A549 (cell line): ENCODE results near the gene HDAC6. TPM values are rescaled to one million over a fixed set of nuclear protein-coding genes. Genes with fewer than 3 reads are reported as not detected.

Source experiments
- ATAC-seq, 2 experiments: fragments of 200-7000 bp in 1 of 2; fragments of >200 bp in 1 of 2; cut with Nextera tagmentation in 1 of 2; cut with Tn5 transposase in 1 of 2; 3 replicates each; pipeline versions ENCODE4 v1.8.0 to v1.9.1; 2018 to 2020; ENCODE audit warnings: mild to moderate bottlenecking in 1 of 2, moderate library complexity in 1 of 2
- CTCF ChIA-PET: fragments of 300-600 bp; sonication (Branson Sonifier 250); formaldehyde crosslinking; extraction: SDS; loops from one replicate; lab custom pipeline; 2021; ENCODE audit warnings: antibody characterized with exemption, inconsistent platforms; lab: Yijun Ruan, JAX
- POLR2A ChIA-PET: fragments of 350-600 bp; formaldehyde crosslinking; extraction: SDS; loops from one replicate; lab custom pipeline; 2021; ENCODE audit warnings: antibody characterized with exemption, inconsistent platforms; lab: Yijun Ruan, JAX
- DNase-seq, 2 experiments: peaks; one replicate each; pipeline versions ENCODE4 v3.0.0 to v3.0.0-alpha.2; 2011 to 2016; ENCODE audit warnings: low read depth in 1 of 2, low spot score in 1 of 2
- FAIRE-seq: peaks from 2 replicates; lab custom pipeline; 2011; peaks lifted over from hg19 to GRCh38; lab: Jason Lieb, UNC
- H3K27ac ChIP-seq, 2 experiments: fragments of >200 bp; sonication (Bioruptor Twin); formaldehyde crosslinking; 3 replicates each; pipeline ENCODE4 v1.5.1; 2016 to 2017
- H3K4me1 ChIP-seq: fragments of >200 bp; sonication (Bioruptor Twin); formaldehyde crosslinking; 3 replicates; pipeline ENCODE4 v1.6.1; 2016
- H3K4me2 ChIP-seq: fragments of >200 bp; sonication (Bioruptor Twin); formaldehyde crosslinking; 3 replicates; pipeline ENCODE4 v1.6.1; 2016
- H3K4me3 ChIP-seq: fragments of >200 bp; sonication (Bioruptor Twin); formaldehyde crosslinking; 3 replicates; pipeline ENCODE4 v1.5.1; 2016
- H3K9me3 ChIP-seq: fragments of >200 bp; sonication (Bioruptor Twin); formaldehyde crosslinking; 3 replicates; pipeline ENCODE4 v1.6.1; 2016
- BHLHE40 ChIP-seq: IDR thresholded peaks from 2 replicates; pipeline ENCODE4 v1.6.1; 2012; ENCODE audit warnings: low read depth, low read length, inconsistent platforms
- CBX2 ChIP-seq: fragments of 200-600 bp; sonication (generic); IDR thresholded peaks from 2 replicates; pipeline ENCODE4 v1.6.1; 2016; ENCODE audit warnings: low read depth, mild to moderate bottlenecking, borderline replicate concordance
- CEBPB ChIP-seq, 2 experiments: fragments of >200 bp in 1 of 2; sonication (Bioruptor Twin) in 1 of 2; formaldehyde crosslinking in 1 of 2; IDR thresholded peaks; 2 replicates each; pipeline ENCODE4 v1.6.1; 2012 to 2016
- CHD2 ChIP-seq: fragments of 150-350 bp; IDR thresholded peaks from 2 replicates; pipeline ENCODE4 v1.6.1; 2014; ENCODE audit warnings: low read length; ENCODE audit not compliant: partially characterized antibody
- EHF ChIP-seq: fragments of 250-450 bp; sonication (Bioruptor Pico); IDR thresholded peaks from 2 replicates; pipeline ENCODE4 v1.5.0; 2020; ENCODE audit warnings: mild to moderate bottlenecking
- EHMT2 ChIP-seq: fragments of 200-600 bp; sonication (generic); IDR thresholded peaks from 2 replicates; pipeline ENCODE4 v1.6.1; 2016; ENCODE audit warnings: antibody characterized with exemption, low read depth, mild to moderate bottlenecking, moderate library complexity
- ESRRA ChIP-seq: fragments of 150-350 bp; IDR thresholded peaks from 2 replicates; pipeline ENCODE4 v1.6.1; 2014; ENCODE audit warnings: mild to moderate bottlenecking, low read length, borderline replicate concordance
- GATA3 ChIP-seq: IDR thresholded peaks from 2 replicates; pipeline ENCODE4 v1.6.1; 2012; ENCODE audit warnings: borderline replicate concordance
- HEYL ChIP-seq: fragments of 250-450 bp; sonication (Bioruptor Pico); IDR thresholded peaks from 2 replicates; pipeline ENCODE4 v1.8.0; 2021; ENCODE audit warnings: mild to moderate bottlenecking, moderate library complexity
- HMGXB4 ChIP-seq: fragments of 250-450 bp; sonication (Bioruptor Pico); IDR thresholded peaks from 2 replicates; pipeline ENCODE4 v1.5.0; 2021; ENCODE audit warnings: mild to moderate bottlenecking, moderate library complexity, borderline replicate concordance
- HOXA7 ChIP-seq: fragments of 250-450 bp; sonication (Bioruptor Pico); IDR thresholded peaks from 2 replicates; pipeline ENCODE4 v1.5.0; 2020; ENCODE audit warnings: mild to moderate bottlenecking, moderate library complexity
- HOXB13 ChIP-seq: fragments of 250-450 bp; sonication (Bioruptor Pico); IDR thresholded peaks from 2 replicates; pipeline ENCODE4 v1.5.0; 2020; ENCODE audit warnings: low read depth, mild to moderate bottlenecking, moderate library complexity
- HOXB5 ChIP-seq: fragments of 250-450 bp; sonication (Bioruptor Pico); IDR thresholded peaks from 2 replicates; pipeline ENCODE4 v1.5.0; 2020; ENCODE audit warnings: mild to moderate bottlenecking, moderate library complexity
- JUNB ChIP-seq: fragments of >200 bp; sonication (Bioruptor Twin); formaldehyde crosslinking; IDR thresholded peaks from 2 replicates; pipeline ENCODE4 v1.6.1; 2016
- KDM1A ChIP-seq: fragments of 200-600 bp; sonication (generic); IDR thresholded peaks from 2 replicates; pipeline ENCODE4 v1.6.1; 2016; ENCODE audit warnings: low read depth, mild to moderate bottlenecking
- KDM5A ChIP-seq: fragments of 200-600 bp; sonication (generic); IDR thresholded peaks from 2 replicates; pipeline ENCODE4 v1.6.1; 2016; ENCODE audit warnings: antibody characterized with exemption, mild to moderate bottlenecking
- MAFK ChIP-seq: fragments of 450-650 bp; IDR thresholded peaks from 2 replicates; pipeline ENCODE4 v1.6.1; 2014; ENCODE audit not compliant: partially characterized antibody
- MAX ChIP-seq: IDR thresholded peaks from 2 replicates; pipeline ENCODE4 v1.6.1; 2012
- NFE2L2 ChIP-seq: fragments of 150-350 bp; conservative IDR thresholded peaks from 2 replicates; pipeline ENCODE4 v1.6.1; 2014; ENCODE audit warnings: low read length
- NPAS2 ChIP-seq: fragments of 250-450 bp; sonication (Bioruptor Pico); IDR thresholded peaks from 2 replicates; pipeline ENCODE4 v1.8.0; 2022; ENCODE audit warnings: mild to moderate bottlenecking, moderate library complexity, borderline replicate concordance
- NR3C1 ChIP-seq: fragments of >200 bp; sonication (Bioruptor Twin); formaldehyde crosslinking; IDR thresholded peaks from 3 replicates; pipeline ENCODE4 v1.6.1; 2017
- PBX3 ChIP-seq: IDR thresholded peaks from 2 replicates; pipeline ENCODE4 v1.6.1; 2012
- PHF8 ChIP-seq: fragments of 200-600 bp; sonication (generic); IDR thresholded peaks from 2 replicates; pipeline ENCODE4 v1.6.1; 2016; ENCODE audit warnings: low read depth, mild to moderate bottlenecking, antibody characterized with exemption, moderate library complexity, borderline replicate concordance
- POLR2A ChIP-seq: IDR thresholded peaks from 2 replicates; pipeline ENCODE4 v1.6.1; 2012; ENCODE audit warnings: mild to moderate bottlenecking, low read length
- RAD21 ChIP-seq, 2 experiments: fragments of >200 bp in 1 of 2; sonication (Bioruptor Twin) in 1 of 2; formaldehyde crosslinking in 1 of 2; IDR thresholded peaks in 1 of 2; conservative IDR thresholded peaks in 1 of 2; 2 replicates in 1 of 2; 3 replicates in 1 of 2; pipeline ENCODE4 v1.6.1; 2012 to 2018; ENCODE audit warnings: inconsistent platforms in 1 of 2
- RCOR1 ChIP-seq: fragments of 150-350 bp; IDR thresholded peaks from 2 replicates; pipeline ENCODE4 v1.6.1; 2014; ENCODE audit warnings: antibody characterized with exemption, low read length, low read depth
- SMC3 ChIP-seq: fragments of >200 bp; sonication (Bioruptor Twin); formaldehyde crosslinking; IDR thresholded peaks from 3 replicates; pipeline ENCODE4 v1.6.1; 2018; ENCODE audit warnings: inconsistent platforms
- SREBF2 ChIP-seq: fragments of 450-650 bp; IDR thresholded peaks from 2 replicates; pipeline ENCODE4 v1.6.1; 2014; ENCODE audit warnings: mild to moderate bottlenecking, moderate library complexity
- TFCP2L1 ChIP-seq: fragments of 250-450 bp; sonication (Bioruptor Pico); IDR thresholded peaks from 2 replicates; pipeline ENCODE4 v1.5.0; 2021; ENCODE audit warnings: mild to moderate bottlenecking
- ZNF302 ChIP-seq: fragments of 250-450 bp; sonication (Bioruptor Pico); IDR thresholded peaks from 2 replicates; pipeline ENCODE4 v1.9.0; 2021; ENCODE audit warnings: inconsistent platforms, mild to moderate bottlenecking, moderate library complexity
- WGBS: methylation state at CpG from one replicate; pipeline ENCODE4 v1.1.6; 2017; ENCODE audit errors: missing lambda C conversion rate; 5-methylcytosine and 5-hydroxymethylcytosine counted together
- polyA minus RNA-seq: library from RNA; depleted of rRNA, polyadenylated mRNA; stranded (reverse); fragments of >200 nt; gene quantifications from 2 replicates; pipeline ENCODE4 v1.2.3, GENCODE V29; 2011; rRNA and poly(A)+ RNA removed
- polyA plus RNA-seq, 4 experiments: library from polyadenylated mRNA; depleted of rRNA in 3 of 4; stranded (reverse); fragments of >200 nt; fragmentation: RNase III in 1 of 4; extraction: RNeasy Plus Mini Kit Qiagen cat#74134 plus additional on column Dnase treatment in 1 of 4; gene quantifications; 2 replicates in 3 of 4; 3 replicates in 1 of 4; pipeline ENCODE4 v1.2.3, GENCODE V29; 2011 to 2017
- TF ChIP-seq, protein P1 (sequence below): IDR thresholded peaks from 2 replicates; pipeline ENCODE4 v1.6.1; 2012; ENCODE audit warnings: low read depth, borderline replicate concordance
- TF ChIP-seq, protein P2 (sequence below): fragments of >200 bp; sonication (Bioruptor Twin); formaldehyde crosslinking; IDR thresholded peaks from 3 replicates; pipeline ENCODE4 v1.5.1; 2016
- TF ChIP-seq, protein P3 (sequence below): fragments of >200 bp; sonication (Bioruptor Twin); formaldehyde crosslinking; IDR thresholded peaks from 2 replicates; pipeline ENCODE4 v1.6.1; 2016
- TF ChIP-seq, protein P4 (sequence below): fragments of >200 bp; sonication (Bioruptor Twin); formaldehyde crosslinking; IDR thresholded peaks from 3 replicates; pipeline ENCODE4 v1.6.1; 2016

Gene HDAC6
- polyA plus RNA-seq (2011; rRNA removed) (50.6 and 53.2 TPM in 2 replicates), polyA plus RNA-seq (2017; fragmentation: RNase III; extraction: RNeasy Plus Mini Kit Qiagen cat#74134 plus additional on column Dnase treatment) (38.9 to 52.4 TPM (median 52.1 TPM) in 3 replicates), polyA minus RNA-seq (59.2 and 78.7 TPM in 2 replicates)
- polyA plus RNA-seq (2012; cell fraction: cytosol; rRNA removed), result 25.6 and 31.0 TPM in 2 replicates
- polyA plus RNA-seq (2012; cell fraction: nucleus; rRNA removed), result 190 and 192 TPM in 2 replicates

- peak; percentile 61 for FAIRE-seq
- Histone ChIP-seq H3K4me2 (peak within 1 kb of the TSS; percentile 97), H3K9me3 (no peaks in the 10 kb centered on the region), H3K4me3 (peak within 1 kb of the TSS; percentile 64), H3K4me1 (peaks cover 11% of the 10 kb centered on the region), H3K27ac (peak within 1 kb of the TSS; percentile 96 to 97)
- peak; percentile 92 to 99 for DNase-seq
- ChIA-PET POLR2A (interaction anchor here (0.7 to 1.6 kb wide), 9 partner anchors 34 to 468 kb away, joined by 3 to 23 read pairs (median 4); partner anchors contain the start of genes OTUD5, PCSK1N, PQBP1 and RBM3), CTCF (interaction anchor here (0.5 to 1.6 kb wide), 5 partner anchors 36 to 170 kb away, joined by 3 to 4 read pairs (median 4); partner anchors contain the start of gene GLOD5)
- WGBS, result 2% methylated on average over 30 of the region's 89 CpGs
- ATAC-seq, result peak; percentile 88 to 93
- TF ChIP-seq BHLHE40 (no peak), GATA3 (no peak), NR3C1 (no peak), CHD2 (peak; percentile 90), PBX3 (no peak), NPAS2 (CRISPR knock-in tag) (no peak), SMC3 (no peak), ESRRA (no peak), RAD21 (conservative IDR thresholded peaks at IDR 0.05 in 1 of 2, IDR thresholded peaks at IDR 0.05 in 1 of 2) (no peak), MAFK (no peak), RCOR1 (no peak), CBX2 (no peak), TFCP2L1 (CRISPR knock-in tag) (no peak), CEBPB (IDR thresholded peaks at IDR 0.05) (no peak), KDM5A (peak; percentile 84; the same call in 1 of the 2 replicates), HOXA7 (CRISPR knock-in tag) (no peak), PHF8 (no peak), EHMT2 (no peak), HOXB13 (CRISPR knock-in tag) (no peak), JUNB (no peak), EHF (CRISPR knock-in tag) (no peak), HEYL (no peak), ZNF302 (CRISPR knock-in tag) (no peak), HMGXB4 (no peak), POLR2A (peak; percentile 39), NFE2L2 (no peak), SREBF2 (no peak), KDM1A (no peak), HOXB5 (CRISPR knock-in tag) (no peak), MAX (peak; percentile 56)
- TF ChIP-seq, protein P1, sequence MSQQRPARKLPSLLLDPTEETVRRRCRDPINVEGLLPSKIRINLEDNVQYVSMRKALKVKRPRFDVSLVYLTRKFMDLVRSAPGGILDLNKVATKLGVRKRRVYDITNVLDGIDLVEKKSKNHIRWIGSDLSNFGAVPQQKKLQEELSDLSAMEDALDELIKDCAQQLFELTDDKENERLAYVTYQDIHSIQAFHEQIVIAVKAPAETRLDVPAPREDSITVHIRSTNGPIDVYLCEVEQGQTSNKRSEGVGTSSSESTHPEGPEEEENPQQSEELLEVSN, result peak; percentile 65
- TF ChIP-seq, protein P2, sequence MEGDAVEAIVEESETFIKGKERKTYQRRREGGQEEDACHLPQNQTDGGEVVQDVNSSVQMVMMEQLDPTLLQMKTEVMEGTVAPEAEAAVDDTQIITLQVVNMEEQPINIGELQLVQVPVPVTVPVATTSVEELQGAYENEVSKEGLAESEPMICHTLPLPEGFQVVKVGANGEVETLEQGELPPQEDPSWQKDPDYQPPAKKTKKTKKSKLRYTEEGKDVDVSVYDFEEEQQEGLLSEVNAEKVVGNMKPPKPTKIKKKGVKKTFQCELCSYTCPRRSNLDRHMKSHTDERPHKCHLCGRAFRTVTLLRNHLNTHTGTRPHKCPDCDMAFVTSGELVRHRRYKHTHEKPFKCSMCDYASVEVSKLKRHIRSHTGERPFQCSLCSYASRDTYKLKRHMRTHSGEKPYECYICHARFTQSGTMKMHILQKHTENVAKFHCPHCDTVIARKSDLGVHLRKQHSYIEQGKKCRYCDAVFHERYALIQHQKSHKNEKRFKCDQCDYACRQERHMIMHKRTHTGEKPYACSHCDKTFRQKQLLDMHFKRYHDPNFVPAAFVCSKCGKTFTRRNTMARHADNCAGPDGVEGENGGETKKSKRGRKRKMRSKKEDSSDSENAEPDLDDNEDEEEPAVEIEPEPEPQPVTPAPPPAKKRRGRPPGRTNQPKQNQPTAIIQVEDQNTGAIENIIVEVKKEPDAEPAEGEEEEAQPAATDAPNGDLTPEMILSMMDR, result no peak
- TF ChIP-seq, protein P3, sequence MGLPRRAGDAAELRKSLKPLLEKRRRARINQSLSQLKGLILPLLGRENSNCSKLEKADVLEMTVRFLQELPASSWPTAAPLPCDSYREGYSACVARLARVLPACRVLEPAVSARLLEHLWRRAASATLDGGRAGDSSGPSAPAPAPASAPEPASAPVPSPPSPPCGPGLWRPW, result no peak
- TF ChIP-seq, protein P4, sequence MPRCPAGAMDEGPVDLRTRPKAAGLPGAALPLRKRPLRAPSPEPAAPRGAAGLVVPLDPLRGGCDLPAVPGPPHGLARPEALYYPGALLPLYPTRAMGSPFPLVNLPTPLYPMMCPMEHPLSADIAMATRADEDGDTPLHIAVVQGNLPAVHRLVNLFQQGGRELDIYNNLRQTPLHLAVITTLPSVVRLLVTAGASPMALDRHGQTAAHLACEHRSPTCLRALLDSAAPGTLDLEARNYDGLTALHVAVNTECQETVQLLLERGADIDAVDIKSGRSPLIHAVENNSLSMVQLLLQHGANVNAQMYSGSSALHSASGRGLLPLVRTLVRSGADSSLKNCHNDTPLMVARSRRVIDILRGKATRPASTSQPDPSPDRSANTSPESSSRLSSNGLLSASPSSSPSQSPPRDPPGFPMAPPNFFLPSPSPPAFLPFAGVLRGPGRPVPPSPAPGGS, result no peak
Observed at GRCh38 chrX:48801280-48802088, at the start of gene HDAC6. Gene HDAC6, plus strand, starts transcription at chrX:48802067. Its CDS starts 626 bp downstream, at chrX:48802693.
